Stromal cell of bone marrow (primary cell): Measurements from ENCODE around the gene RERE.
"Not testable (repeated sequence)": the region's sequence is repeated elsewhere in the genome, so short reads cannot be mapped to it uniquely, and the experiment has no call there.

Experiments
- DNase-seq: peaks from one replicate; pipeline ENCODE4 v3.0.0-alpha.2; 2012; ENCODE audit warnings: low read depth

RERE gene

GRCh38 chr1:8402109-8402710, 415.2 kb downstream of the RERE start:
- no peak for DNase-seq

- DNase-seq = no peak
Measured at GRCh38 chr1:8398677-8399076, 418.8 kb downstream of the RERE start.

- DNase-seq = no peak
Measured at GRCh38 chr1:8398086-8398485, 419.4 kb downstream of the RERE start.

- DNase-seq = no peak
Measured at GRCh38 chr1:8397511-8397910, 419.9 kb downstream of the RERE start.

GRCh38 chr1:8396786-8397406, 420.5 kb downstream of the RERE start:
- DNase-seq = peak; percentile 97

- DNase-seq = no peak
Measured at GRCh38 chr1:8396083-8396785, 421.2 kb downstream of the RERE start.

GRCh38 chr1:8395433-8395866, 422.0 kb downstream of the RERE start:
- DNase-seq = no peak

- DNase-seq = peak; percentile 68
Measured at GRCh38 chr1:8394456-8395321, 422.8 kb downstream of the RERE start.

GRCh38 chr1:8392522-8392921, 424.9 kb downstream of the RERE start:
- no peak for DNase-seq

- no peak for DNase-seq
Measured at GRCh38 chr1:8390707-8391106, 426.7 kb downstream of the RERE start.

- no peak for DNase-seq
Measured at GRCh38 chr1:8389958-8390535, 427.4 kb downstream of the RERE start.

- DNase-seq = no peak
Measured at GRCh38 chr1:8388732-8389562, 428.5 kb downstream of the RERE start.

- DNase-seq = no peak
Measured at GRCh38 chr1:8386247-8386646, 431.2 kb downstream of the RERE start.

- DNase-seq = no peak
Measured at GRCh38 chr1:8384577-8384976, 432.9 kb downstream of the RERE start.

- no peak for DNase-seq
Measured at GRCh38 chr1:8384088-8384487, 433.4 kb downstream of the RERE start.

GRCh38 chr1:8382608-8383505, 434.6 kb downstream of the RERE start:
- no peak for DNase-seq

GRCh38 chr1:8382051-8382505, 435.4 kb downstream of the RERE start:
- DNase-seq = no peak

- DNase-seq = no peak
Measured at GRCh38 chr1:8381618-8382017, 435.8 kb downstream of the RERE start.

GRCh38 chr1:8380310-8380709, 437.1 kb downstream of the RERE start:
- DNase-seq = not testable (repeated sequence)
